SK-N-SH (cell line): ENCODE data around the gene CIROP. TPM values are rescaled to one million over a fixed set of nuclear protein-coding genes. Genes with fewer than 3 reads are reported as not detected.

Experiments
- CTCF ChIA-PET: fragments of 300-600, 350-600 bp; formaldehyde crosslinking; extraction: SDS; loops from one replicate; lab custom pipeline; 2021; lab: Yijun Ruan, JAX
- POLR2A ChIA-PET: fragments of 350-600 bp; sonication (Branson Sonifier 250); formaldehyde crosslinking; extraction: SDS; loops from one replicate; lab custom pipeline; 2020; ENCODE audit warnings: antibody characterized with exemption, inconsistent platforms; lab: Yijun Ruan, JAX
- DNase-seq: peaks from one replicate; pipeline ENCODE4 v3.0.0; 2012
- H2AFZ ChIP-seq: fragments of 200-600 bp; sonication (generic); 2 replicates; pipeline ENCODE4 v1.8.1; 2016; ENCODE audit warnings: antibody characterized with exemption, mild to moderate bottlenecking, low read depth
- H3F3A ChIP-seq: fragments of 200-600 bp; sonication (generic); replicated peaks from 2 replicates; pipeline ENCODE3; 2016; ENCODE audit warnings: antibody characterized with exemption, mild to moderate bottlenecking; ENCODE audit not compliant: insufficient read depth
- H3K27ac ChIP-seq, 2 experiments: fragments of 200-500 bp in 1 of 2; fragments of 200-600 bp in 1 of 2; sonication (Bioruptor generic) in 1 of 2; sonication (generic), shearing (Covaris generic) in 1 of 2; 2 replicates each; pipeline versions ENCODE4 v1.5.1 to v1.6.1; 2014 to 2016; ENCODE audit warnings: low read depth in 2 of 2, inconsistent platforms in 1 of 2, low read length in 1 of 2, mild to moderate bottlenecking in 1 of 2, mixed read lengths in 1 of 2
- H3K27me3 ChIP-seq: fragments of 200-600 bp; sonication (generic), shearing (Covaris generic); 2 replicates; pipeline ENCODE4 v1.6.1; 2016; ENCODE audit warnings: mixed run types; ENCODE audit not compliant: insufficient read depth
- H3K36me3 ChIP-seq, 2 experiments: fragments of 200-500 bp in 1 of 2; fragments of 200-600 bp in 1 of 2; sonication (Bioruptor generic) in 1 of 2; sonication (generic) in 1 of 2; replicated peaks in 1 of 2; 2 replicates each; pipeline versions ENCODE3 to v1.5.1; 2014 to 2016; ENCODE audit warnings: low read length in 1 of 2, mild to moderate bottlenecking in 1 of 2; ENCODE audit not compliant: insufficient read depth in 2 of 2, control insufficient read depth in 1 of 2
- H3K4me1 ChIP-seq, 2 experiments: fragments of 200-500 bp in 1 of 2; fragments of 200-600 bp in 1 of 2; sonication (Bioruptor generic) in 1 of 2; sonication (generic), shearing (Covaris generic) in 1 of 2; 2 replicates each; pipeline versions ENCODE4 v1.5.1 to v1.6.1; 2014 to 2016; ENCODE audit warnings: low read depth in 1 of 2, low read length in 1 of 2, mixed run types in 1 of 2; ENCODE audit not compliant: insufficient read depth in 2 of 2, control insufficient read depth in 1 of 2
- H3K4me2 ChIP-seq: fragments of 200-600 bp; sonication (generic), shearing (Covaris generic); 2 replicates; pipeline ENCODE4 v1.6.1; 2017; ENCODE audit warnings: mixed run types
- H3K4me3 ChIP-seq, 2 experiments: fragments of 200-500 bp in 1 of 2; fragments of 200-600 bp in 1 of 2; sonication (Bioruptor generic) in 1 of 2; sonication (generic), shearing (Covaris generic) in 1 of 2; 2 replicates each; pipeline versions ENCODE4 v1.5.1 to v1.8.1; 2014 to 2016; ENCODE audit warnings: low read depth in 2 of 2, inconsistent platforms in 1 of 2, low read length in 1 of 2, mild to moderate bottlenecking in 1 of 2, mixed read lengths in 1 of 2, moderate library complexity in 1 of 2
- H3K79me2 ChIP-seq: fragments of 200-600 bp; sonication (generic); 2 replicates; pipeline ENCODE4 v1.8.1; 2017; ENCODE audit warnings: mild to moderate bottlenecking; ENCODE audit not compliant: insufficient read depth
- H3K9ac ChIP-seq: fragments of 200-600 bp; sonication (generic); 2 replicates; pipeline ENCODE4 v1.6.1; 2017; ENCODE audit warnings: mixed run types
- H3K9me2 ChIP-seq: fragments of 200-600 bp; sonication (generic); 2 replicates; pipeline ENCODE4 v1.6.1; 2017; ENCODE audit warnings: mixed run types
- H3K9me3 ChIP-seq: fragments of 200-600 bp; sonication (generic); 2 replicates; pipeline ENCODE4 v1.6.1; 2017; ENCODE audit warnings: mixed run types, mild to moderate bottlenecking, moderate library complexity
- H4K20me1 ChIP-seq: fragments of 200-600 bp; sonication (generic); 2 replicates; pipeline ENCODE4 v1.6.1; 2017; ENCODE audit warnings: mild to moderate bottlenecking, mixed run types; ENCODE audit not compliant: insufficient read depth
- CHD2 ChIP-seq: fragments of 150-350 bp; IDR thresholded peaks from 2 replicates; pipeline ENCODE4 v1.6.1; 2018; ENCODE audit warnings: low read length; ENCODE audit not compliant: partially characterized antibody
- ELF1 ChIP-seq: IDR thresholded peaks from 2 replicates; pipeline ENCODE4 v1.4.0; 2012
- EP300 ChIP-seq, 2 experiments: IDR thresholded peaks; 2 replicates each; pipeline versions ENCODE4 v1.4.0 to v1.6.1; 2012; ENCODE audit warnings: borderline replicate concordance in 1 of 2, low read depth in 1 of 2, low read length in 1 of 2
- FOSL2 ChIP-seq: IDR thresholded peaks from 2 replicates; pipeline ENCODE4 v1.4.0; 2012; ENCODE audit warnings: low read depth, mild to moderate bottlenecking, moderate library complexity, borderline replicate concordance
- FOXM1 ChIP-seq: IDR thresholded peaks from 2 replicates; pipeline ENCODE4 v1.4.0; 2012; ENCODE audit warnings: low read depth, mild to moderate bottlenecking
- GABPA ChIP-seq: IDR thresholded peaks from 2 replicates; pipeline ENCODE4 v1.4.0; 2012; ENCODE audit warnings: low read depth, mild to moderate bottlenecking
- JUND ChIP-seq: IDR thresholded peaks from 2 replicates; pipeline ENCODE4 v1.4.0; 2012
- MXI1 ChIP-seq: IDR thresholded peaks from 2 replicates; pipeline ENCODE4 v1.6.1; 2012; ENCODE audit warnings: mild to moderate bottlenecking, low read depth, low read length, improper control_type of control experiment
- NFIC ChIP-seq: IDR thresholded peaks from 2 replicates; pipeline ENCODE4 v1.4.0; 2012; ENCODE audit warnings: borderline replicate concordance
- NRF1 ChIP-seq: IDR thresholded peaks from 2 replicates; pipeline ENCODE4 v1.6.1; 2012; ENCODE audit warnings: low read depth, mild to moderate bottlenecking, low read length
- POLR2AphosphoS5 ChIP-seq: IDR thresholded peaks from 2 replicates; pipeline ENCODE4 v1.6.1; 2012; ENCODE audit warnings: low read depth, low read length
- RAD21 ChIP-seq: IDR thresholded peaks from 2 replicates; pipeline ENCODE4 v1.6.1; 2012; ENCODE audit warnings: mild to moderate bottlenecking, low read length
- RCOR1 ChIP-seq: fragments of 150-350 bp; IDR thresholded peaks from 2 replicates; pipeline ENCODE4 v1.6.1; 2017; ENCODE audit warnings: antibody characterized with exemption, low read length
- RXRA ChIP-seq: IDR thresholded peaks from 2 replicates; pipeline ENCODE4 v1.4.0; 2012; ENCODE audit warnings: low read depth, mild to moderate bottlenecking, borderline replicate concordance
- SIN3A ChIP-seq: IDR thresholded peaks from 2 replicates; pipeline ENCODE4 v1.6.1; 2012; ENCODE audit warnings: low read depth, mild to moderate bottlenecking, low read length, moderate library complexity, borderline replicate concordance
- TEAD4 ChIP-seq: IDR thresholded peaks from 2 replicates; pipeline ENCODE4 v1.4.0; 2012; ENCODE audit warnings: mild to moderate bottlenecking, borderline replicate concordance; ENCODE audit not compliant: insufficient read depth
- WGBS: methylation state at CpG from one replicate; pipeline ENCODE4 v1.1.6; 2017; ENCODE audit warnings: low lambda C conversion rate; 5-methylcytosine and 5-hydroxymethylcytosine counted together
- polyA plus RNA-seq, 3 experiments: library from polyadenylated mRNA; depleted of rRNA; stranded (reverse); fragments of >200 nt; gene quantifications; 2 replicates each; pipeline ENCODE4 v1.2.3, GENCODE V29; 2012
- TF ChIP-seq, protein P1 (sequence below): IDR thresholded peaks from 2 replicates; pipeline ENCODE4 v1.4.0; 2012; ENCODE audit warnings: low read depth, borderline replicate concordance
- TF ChIP-seq, protein P2 (sequence below): fragments of 150-350 bp; IDR thresholded peaks from 2 replicates; pipeline ENCODE4 v1.6.1; 2016; ENCODE audit warnings: mild to moderate bottlenecking, low read depth, low read length
- TF ChIP-seq, protein P3 (sequence below): fragments of 200-600 bp; sonication (generic); IDR thresholded peaks from 2 replicates; pipeline ENCODE4 v1.6.1; 2017; ENCODE audit warnings: antibody characterized with exemption, mild to moderate bottlenecking, moderate library complexity
- TF ChIP-seq, protein P4 (sequence below): IDR thresholded peaks from 2 replicates; pipeline ENCODE4 v1.4.0; 2012; ENCODE audit warnings: low read depth

Gene CIROP
- polyA plus RNA-seq, 1 of the 3 experiments (the other 2 are of a cell fraction), result not detected

DNA sequence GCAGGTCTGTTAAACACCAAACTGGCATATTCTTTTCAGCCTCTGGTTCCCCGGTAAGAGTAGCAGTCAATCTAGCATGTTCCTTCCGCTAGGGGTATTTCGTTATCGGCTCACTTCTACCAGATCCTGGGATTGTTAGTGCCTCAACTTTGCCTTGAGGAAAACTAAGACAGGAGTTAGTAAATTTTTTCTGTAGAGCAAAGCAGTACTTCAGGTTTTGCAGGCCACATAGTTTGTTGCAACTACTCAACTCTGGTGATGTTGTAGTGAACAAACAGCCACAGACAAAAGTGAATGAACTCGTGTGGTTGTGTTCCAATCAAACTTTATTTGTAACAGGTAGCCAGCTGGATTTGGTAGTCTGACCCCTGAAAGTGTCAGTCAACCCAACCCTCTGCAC is 41.2 kb downstream of the CIROP start:
- CTCF ChIA-PET, result interaction anchor here (1.1 to 33.1 kb wide), 3 partner anchors 13 to 76 kb away, joined by 3 to 1566 read pairs (median 41); partner anchors contain the start of gene AJUBA
- H3K36me3 ChIP-seq, result peaks cover 76 to 79% of the 10 kb centered on the region in 2 experiments
- H3K79me2 ChIP-seq, result peaks cover 50% of the 10 kb centered on the region
- H2AFZ ChIP-seq, result no peak overlapping the region
- H3K4me1 ChIP-seq, result peaks cover 10 to 19% of the 10 kb centered on the region in 2 experiments
- POLR2A ChIA-PET, result no interaction called here
- H3K9ac ChIP-seq, result no peak overlapping the region
- DNase-seq, result no peak
- H3K4me3 ChIP-seq, result no peak overlapping the region
- H3K27me3 ChIP-seq, result no peaks in the 10 kb centered on the region
- peaks cover 42% of the 10 kb centered on the region for H3F3A ChIP-seq
- WGBS, result 89% methylated on average over 5 of the region's 5 CpGs
- no peak overlapping the region; a peak in 1 of 4 replicates for H3K27ac ChIP-seq
- H3K4me2 ChIP-seq, result no peak overlapping the region
- no peaks in the 10 kb centered on the region for H3K9me2 ChIP-seq
- H4K20me1 ChIP-seq, result peaks cover 30% of the 10 kb centered on the region
- TF ChIP-seq, protein P1, sequence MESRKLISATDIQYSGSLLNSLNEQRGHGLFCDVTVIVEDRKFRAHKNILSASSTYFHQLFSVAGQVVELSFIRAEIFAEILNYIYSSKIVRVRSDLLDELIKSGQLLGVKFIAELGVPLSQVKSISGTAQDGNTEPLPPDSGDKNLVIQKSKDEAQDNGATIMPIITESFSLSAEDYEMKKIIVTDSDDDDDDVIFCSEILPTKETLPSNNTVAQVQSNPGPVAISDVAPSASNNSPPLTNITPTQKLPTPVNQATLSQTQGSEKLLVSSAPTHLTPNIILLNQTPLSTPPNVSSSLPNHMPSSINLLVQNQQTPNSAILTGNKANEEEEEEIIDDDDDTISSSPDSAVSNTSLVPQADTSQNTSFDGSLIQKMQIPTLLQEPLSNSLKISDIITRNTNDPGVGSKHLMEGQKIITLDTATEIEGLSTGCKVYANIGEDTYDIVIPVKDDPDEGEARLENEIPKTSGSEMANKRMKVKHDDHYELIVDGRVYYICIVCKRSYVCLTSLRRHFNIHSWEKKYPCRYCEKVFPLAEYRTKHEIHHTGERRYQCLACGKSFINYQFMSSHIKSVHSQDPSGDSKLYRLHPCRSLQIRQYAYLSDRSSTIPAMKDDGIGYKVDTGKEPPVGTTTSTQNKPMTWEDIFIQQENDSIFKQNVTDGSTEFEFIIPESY, result no peak
- TF ChIP-seq SIN3A (no peak), FOXM1 (no peak), EP300 (IDR thresholded peaks at IDR 0.05; ENCODE audit: borderline replicate concordance in 1 of 2, low read depth in 1 of 2, low read length in 1 of 2) (no peak), RAD21 (no peak), POLR2AphosphoS5 (no peak), RCOR1 (no peak)
- no peaks in the 10 kb centered on the region for H3K9me3 ChIP-seq

DNA sequence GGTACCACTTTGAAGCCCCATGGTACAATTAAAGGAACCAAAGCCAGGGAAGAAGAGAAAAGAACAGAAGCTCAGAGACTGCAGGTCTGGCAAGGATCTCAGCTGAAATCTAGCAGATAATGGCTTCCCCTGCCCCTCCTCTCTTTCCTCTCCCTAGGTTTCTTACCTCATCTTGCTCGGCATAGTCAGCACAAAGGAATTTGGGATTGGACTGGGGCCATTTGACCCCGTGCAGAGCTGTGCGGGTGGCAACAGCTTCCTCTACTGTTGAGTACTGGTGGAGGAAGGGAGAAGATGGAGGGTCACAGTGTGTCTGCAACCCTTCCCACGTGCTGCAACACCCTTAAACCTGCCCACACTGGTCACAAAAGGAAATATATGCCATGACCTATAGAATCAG is 42.8 kb downstream of the CIROP start:
- DNase-seq, result no peak
- Histone ChIP-seq H3K4me3 (no peak overlapping the region), H3K4me2 (peak overlapping the region; percentile 46; the same call in 1 of the 2 replicates), H3K9ac (no peak overlapping the region; the same call in 1 of the 2 replicates), H3K27ac (peak overlapping the region in 1 of 2 experiments; percentile 70; a peak in 2 of 4 replicates), H3K4me1 (peaks cover 4 to 13% of the 10 kb centered on the region in 2 experiments; a peak in 3 of 4 replicates), H3F3A (peaks cover 49% of the 10 kb centered on the region), H4K20me1 (peaks cover 18% of the 10 kb centered on the region), H3K27me3 (no peaks in the 10 kb centered on the region), H3K9me2 (no peaks in the 10 kb centered on the region), H3K36me3 (peaks cover 61 to 65% of the 10 kb centered on the region in 2 experiments), H2AFZ (no peak overlapping the region), H3K79me2 (peaks cover 37% of the 10 kb centered on the region), H3K9me3 (no peaks in the 10 kb centered on the region)
- ChIA-PET CTCF (interaction anchor here (0.9 to 33.1 kb wide), 6 partner anchors 7 to 132 kb away, joined by 3 to 1566 read pairs (median 23); partner anchors contain the start of gene AJUBA), POLR2A (interaction anchor here (1.7 kb wide), 1 partner anchor 9 kb away, joined by 3 read pairs; no protein-coding TSS in a partner anchor)
- 25% methylated on average over 4 of the region's 4 CpGs for WGBS
- TF ChIP-seq RAD21 (no peak), RXRA (peak; percentile 85; the same call in 1 of the 2 replicates), GABPA (no peak), RCOR1 (no peak), MXI1 (no peak), NFIC (peak; percentile 94), NRF1 (no peak), ELF1 (0 out of 2 replicates have a peak, but pooled peaks have one; percentile 12), SIN3A (peak; percentile 55; the same call in 1 of the 2 replicates), JUND (peak; percentile 87), FOSL2 (peak; percentile 85; the same call in 1 of the 2 replicates), POLR2AphosphoS5 (peak; percentile 58; the same call in 1 of the 2 replicates), TEAD4 (peak; percentile 83), CHD2 (peak; percentile 10)
- TF ChIP-seq, protein P2, sequence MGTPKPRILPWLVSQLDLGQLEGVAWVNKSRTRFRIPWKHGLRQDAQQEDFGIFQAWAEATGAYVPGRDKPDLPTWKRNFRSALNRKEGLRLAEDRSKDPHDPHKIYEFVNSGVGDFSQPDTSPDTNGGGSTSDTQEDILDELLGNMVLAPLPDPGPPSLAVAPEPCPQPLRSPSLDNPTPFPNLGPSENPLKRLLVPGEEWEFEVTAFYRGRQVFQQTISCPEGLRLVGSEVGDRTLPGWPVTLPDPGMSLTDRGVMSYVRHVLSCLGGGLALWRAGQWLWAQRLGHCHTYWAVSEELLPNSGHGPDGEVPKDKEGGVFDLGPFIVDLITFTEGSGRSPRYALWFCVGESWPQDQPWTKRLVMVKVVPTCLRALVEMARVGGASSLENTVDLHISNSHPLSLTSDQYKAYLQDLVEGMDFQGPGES, result no peak
- TF ChIP-seq, protein P1, result no peak
- TF ChIP-seq, protein P3, sequence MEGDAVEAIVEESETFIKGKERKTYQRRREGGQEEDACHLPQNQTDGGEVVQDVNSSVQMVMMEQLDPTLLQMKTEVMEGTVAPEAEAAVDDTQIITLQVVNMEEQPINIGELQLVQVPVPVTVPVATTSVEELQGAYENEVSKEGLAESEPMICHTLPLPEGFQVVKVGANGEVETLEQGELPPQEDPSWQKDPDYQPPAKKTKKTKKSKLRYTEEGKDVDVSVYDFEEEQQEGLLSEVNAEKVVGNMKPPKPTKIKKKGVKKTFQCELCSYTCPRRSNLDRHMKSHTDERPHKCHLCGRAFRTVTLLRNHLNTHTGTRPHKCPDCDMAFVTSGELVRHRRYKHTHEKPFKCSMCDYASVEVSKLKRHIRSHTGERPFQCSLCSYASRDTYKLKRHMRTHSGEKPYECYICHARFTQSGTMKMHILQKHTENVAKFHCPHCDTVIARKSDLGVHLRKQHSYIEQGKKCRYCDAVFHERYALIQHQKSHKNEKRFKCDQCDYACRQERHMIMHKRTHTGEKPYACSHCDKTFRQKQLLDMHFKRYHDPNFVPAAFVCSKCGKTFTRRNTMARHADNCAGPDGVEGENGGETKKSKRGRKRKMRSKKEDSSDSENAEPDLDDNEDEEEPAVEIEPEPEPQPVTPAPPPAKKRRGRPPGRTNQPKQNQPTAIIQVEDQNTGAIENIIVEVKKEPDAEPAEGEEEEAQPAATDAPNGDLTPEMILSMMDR, result no peak
- TF ChIP-seq, protein P4, sequence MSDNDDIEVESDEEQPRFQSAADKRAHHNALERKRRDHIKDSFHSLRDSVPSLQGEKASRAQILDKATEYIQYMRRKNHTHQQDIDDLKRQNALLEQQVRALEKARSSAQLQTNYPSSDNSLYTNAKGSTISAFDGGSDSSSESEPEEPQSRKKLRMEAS, result peak; percentile 75
